HepG2 (cell line): ENCODE data around the gene CEP128. TPM values are rescaled to one million over a fixed set of nuclear protein-coding genes. Genes with fewer than 3 reads are reported as not detected.

Source experiments
- ATAC-seq: fragments of 200-7000 bp; cut with Tn5 transposase; 3 replicates; pipeline ENCODE4 v1.9.1; 2020; ENCODE audit warnings: mild to moderate bottlenecking, moderate library complexity
- BruUV-seq: library from RNA; stranded (reverse); fragments of 400-500 nt; replicated peaks from 2 replicates; lab custom pipeline; 2021; lab: Mats Ljungman, UMichigan
- CTCF ChIA-PET: fragments of 300-600 bp; formaldehyde crosslinking; extraction: SDS; loops from one replicate; lab custom pipeline; 2021; ENCODE audit warnings: low total read pairs, inconsistent platforms, low intra/inter-chr PET ratio; lab: Yijun Ruan, JAX
- POLR2A ChIA-PET: fragments of 350-600 bp; sonication (Branson Sonifier 250); formaldehyde crosslinking; loops from one replicate; lab custom pipeline; 2020; ENCODE audit warnings: antibody characterized with exemption, inconsistent platforms; lab: Yijun Ruan, JAX
- DNase-seq: peaks from one replicate; pipeline ENCODE4 v3.0.0-alpha.2; 2015; ENCODE audit warnings: low spot score
- FAIRE-seq: peaks from 3 replicates; lab custom pipeline; 2011; peaks lifted over from hg19 to GRCh38; lab: Jason Lieb, UNC
- H2AFZ ChIP-seq: one replicate; pipeline ENCODE4 v1.6.1; 2011; ENCODE audit warnings: low read length, inconsistent platforms
- H3K27ac ChIP-seq: fragments of 300-600 bp; 3 replicates; pipeline ENCODE4 v1.8.0; 2011; ENCODE audit warnings: mixed run types, mild to moderate bottlenecking, mixed read lengths, low read length, inconsistent platforms; ENCODE audit not compliant: insufficient read depth; ENCODE audit errors: extremely low read length
- H3K27me3 ChIP-seq, 2 experiments: fragments of 200-600 bp in 1 of 2; 2 replicates in 1 of 2; 3 replicates in 1 of 2; pipeline versions ENCODE4 v1.6.0 to v1.8.0; 2011; ENCODE audit warnings: low read length in 2 of 2, mild to moderate bottlenecking in 2 of 2, moderate library complexity in 2 of 2, inconsistent platforms in 1 of 2; ENCODE audit not compliant: insufficient read depth in 2 of 2, control insufficient read depth in 1 of 2
- H3K36me3 ChIP-seq, 2 experiments: fragments of 200-600 bp in 1 of 2; replicated peaks in 1 of 2; 2 replicates in 1 of 2; 3 replicates in 1 of 2; pipeline versions ENCODE4 v1.5.1 to v1.8.0; 2011; ENCODE audit warnings: low read length in 2 of 2, inconsistent platforms in 1 of 2; ENCODE audit not compliant: insufficient read depth in 2 of 2, control insufficient read depth in 1 of 2
- H3K4me1 ChIP-seq: 2 replicates; pipeline ENCODE4 v1.5.1; 2012; ENCODE audit warnings: low read length, inconsistent platforms; ENCODE audit not compliant: insufficient read depth
- H3K4me2 ChIP-seq: 2 replicates; pipeline ENCODE4 v1.6.0; 2011; ENCODE audit warnings: low read depth, low read length, inconsistent platforms
- H3K4me3 ChIP-seq, 3 experiments: fragments of 200-600 bp in 1 of 3; sonication (generic), shearing (Covaris generic) in 1 of 3; replicated peaks in 1 of 3; 2 replicates each; pipeline ENCODE4 v1.5.1; 2011 to 2016; ENCODE audit warnings: low read length in 3 of 3, inconsistent platforms in 2 of 3, low read depth in 2 of 3, mild to moderate bottlenecking in 2 of 3, control low read depth in 1 of 3, mixed read lengths in 1 of 3; ENCODE audit not compliant: insufficient read depth in 1 of 3
- H3K79me2 ChIP-seq: one replicate; pipeline ENCODE4 v1.6.1; 2011; ENCODE audit warnings: low read length, inconsistent platforms; ENCODE audit not compliant: insufficient read depth
- H3K9ac ChIP-seq: 2 replicates; pipeline ENCODE4 v1.6.0; 2011; ENCODE audit warnings: mild to moderate bottlenecking, low read depth, low read length, inconsistent platforms; ENCODE audit not compliant: insufficient read depth
- H3K9me3 ChIP-seq: 2 replicates; pipeline ENCODE4 v1.5.1; 2012; ENCODE audit warnings: mild to moderate bottlenecking, low read length
- H4K20me1 ChIP-seq: 2 replicates; pipeline ENCODE4 v1.6.0; 2011; ENCODE audit warnings: inconsistent platforms, mild to moderate bottlenecking, low read length, moderate library complexity; ENCODE audit not compliant: insufficient read depth
- DDIT3 ChIP-seq: sonication (generic); formaldehyde crosslinking; IDR thresholded peaks from 2 replicates; pipeline ENCODE4 v1.4.0; 2020; ENCODE audit warnings: mild to moderate bottlenecking, missing genetic modification reagents
- DRAP1 ChIP-seq: IDR thresholded peaks from 2 replicates; pipeline ENCODE4 v1.6.1; 2016; ENCODE audit warnings: missing genetic modification reagents, missing compliant biosample characterization
- KLF16 ChIP-seq, 2 experiments: sonication (generic) in 1 of 2; formaldehyde crosslinking in 1 of 2; IDR thresholded peaks; 2 replicates each; pipeline versions ENCODE4 v1.6.1 to v1.8.0; 2016 to 2023; ENCODE audit warnings: missing genetic modification reagents in 2 of 2, missing compliant biosample characterization in 1 of 2
- MYC ChIP-seq: sonication (generic); formaldehyde crosslinking; IDR thresholded peaks from 2 replicates; pipeline ENCODE4 v1.9.0; 2021; ENCODE audit warnings: missing genetic modification reagents, borderline replicate concordance
- REXO4 ChIP-seq: sonication (generic); formaldehyde crosslinking; IDR thresholded peaks from 2 replicates; pipeline ENCODE4 v1.8.0; 2022; ENCODE audit warnings: missing genetic modification reagents, mild to moderate bottlenecking, borderline replicate concordance
- XRCC5 ChIP-seq: fragments of 200-400 bp; formaldehyde crosslinking; optimal IDR thresholded peaks from 2 replicates; pipeline ENCODE3; 2017; ENCODE audit warnings: mild to moderate bottlenecking, low read length
- ZBTB1 ChIP-seq: sonication (generic); formaldehyde crosslinking; IDR thresholded peaks from 2 replicates; pipeline ENCODE4 v1.4.0; 2020; ENCODE audit warnings: missing genetic modification reagents, borderline replicate concordance
- ZUFSP ChIP-seq: sonication (generic); formaldehyde crosslinking; IDR thresholded peaks from 2 replicates; pipeline ENCODE4 v1.9.0; 2021; ENCODE audit warnings: missing genetic modification reagents, mild to moderate bottlenecking, borderline replicate concordance
- WGBS: methylation state at CpG from one replicate; pipeline ENCODE4 v1.1.6; 2017; ENCODE audit warnings: low lambda C conversion rate; 5-methylcytosine and 5-hydroxymethylcytosine counted together
- in situ Hi-C: cut with HindIII; loops from 2 replicates; pipeline ENCODE4 v1.10.0; 2017; ENCODE audit warnings: low pct_unique_long_range_greater_than_20kb; ENCODE audit not compliant: extremely low pct_ligation_motif_present
- intact Hi-C: fragments of 100-400 bp; cut with micrococcal nuclease; formaldehyde crosslinking; loops from one replicate; pipeline ENCODE4 v1.10.0; 2022; ENCODE audit not compliant: unreplicated experiment
- polyA plus RNA-seq, 8 experiments: library from polyadenylated mRNA; depleted of rRNA in 3 of 8; stranded (reverse) in 7 of 8; unstranded in 1 of 8; fragments of >200 nt; fragmentation: Illumina TruSeq in 4 of 8; extraction: Trizol in 4 of 8; gene quantifications; 2 replicates each; pipeline versions ENCODE4 v1.2.1 to v1.2.3, GENCODE V29; 2011 to 2016; ENCODE audit warnings: low read depth in 4 of 8, missing spikeins in 1 of 8, mixed read lengths in 1 of 8; ENCODE audit not compliant: insufficient read depth in 1 of 8
- total RNA-seq, 5 experiments: library from RNA; depleted of rRNA; stranded (reverse); fragments of >200 nt; fragmentation: Illumina TruSeq; extraction: Trizol; gene quantifications; 2 replicates each; pipeline ENCODE4 v1.2.3, GENCODE V29; 2016; ENCODE audit warnings: low read depth in 1 of 5

Gene CEP128
- total and polyA plus RNA-seq, 2 of the 13 experiments (the other 11 are each of a cell fraction or from before 2014, with no cell fraction given) = 1.3 to 7.5 TPM

- Histone ChIP-seq H3K9ac (no peak overlapping the region), H3K79me2 (no peaks in the 10 kb centered on the region), H3K4me3 (no peak overlapping the region), H3K9me3 (no peaks in the 10 kb centered on the region), H3K4me1 (peaks cover 4% of the 10 kb centered on the region; the same call in 1 of the 2 replicates), H2AFZ (no peak overlapping the region), H4K20me1 (no peaks in the 10 kb centered on the region), H3K36me3 (no peaks in the 10 kb centered on the region), H3K27ac (no peak overlapping the region), H3K4me2 (no peak overlapping the region), H3K27me3 (no peaks in the 10 kb centered on the region)
- FAIRE-seq (no peak), DNase-seq (no peak), ATAC-seq (no peak)
- intact Hi-C loops (loop anchor here (5.0 kb wide), 1 partner anchor 528 kb away; no protein-coding TSS in a partner anchor), in situ Hi-C loops (loop anchor here (25.0 kb wide), 1 partner anchor 373 kb away; the partner anchor contains the start of gene DIO2)
- ChIA-PET POLR2A (no interaction called here), CTCF (no interaction called here)
- 86% methylated on average over 1 of the region's 1 CpG for WGBS
- no TSS peak for BruUV-seq
- TF ChIP-seq XRCC5 = no peak
- TF ChIP-seq DRAP1 (CRISPR knock-in tag) = no peak
- TF ChIP-seq REXO4 (CRISPR knock-in tag) = no peak
- no peak for TF ChIP-seq DDIT3 (CRISPR knock-in tag)
- TF ChIP-seq MYC = no peak
- no peak for TF ChIP-seq ZBTB1 (CRISPR knock-in tag)
- TF ChIP-seq KLF16 (CRISPR knock-in tag; IDR thresholded peaks at IDR 0.05) = no peak
- TF ChIP-seq ZUFSP (CRISPR knock-in tag) = no peak
Measured at GRCh38 chr14:80585506-80585835, 356.1 kb downstream of the CEP128 start.
